ENCODE results near the gene SPAAR.

Gene SPAAR

GRCh38 chr9:35899021-35899420, 10.3 kb upstream of the SPAAR start:
- no peak overlapping the region for H3K4me2 ChIP-seq (ENCODE audit: low read length)
- no peaks in the 10 kb centered on the region for H3K9me3 ChIP-seq (ENCODE audit: control insufficient read depth, low read length)
- no peak overlapping the region for H3K9ac ChIP-seq
- H2AFZ ChIP-seq = no peak overlapping the region
- no peaks in the 10 kb centered on the region for H3K27me3 ChIP-seq (ENCODE audit: control insufficient read depth, insufficient read depth, low read length)
- TF ChIP-seq, protein P1, sequence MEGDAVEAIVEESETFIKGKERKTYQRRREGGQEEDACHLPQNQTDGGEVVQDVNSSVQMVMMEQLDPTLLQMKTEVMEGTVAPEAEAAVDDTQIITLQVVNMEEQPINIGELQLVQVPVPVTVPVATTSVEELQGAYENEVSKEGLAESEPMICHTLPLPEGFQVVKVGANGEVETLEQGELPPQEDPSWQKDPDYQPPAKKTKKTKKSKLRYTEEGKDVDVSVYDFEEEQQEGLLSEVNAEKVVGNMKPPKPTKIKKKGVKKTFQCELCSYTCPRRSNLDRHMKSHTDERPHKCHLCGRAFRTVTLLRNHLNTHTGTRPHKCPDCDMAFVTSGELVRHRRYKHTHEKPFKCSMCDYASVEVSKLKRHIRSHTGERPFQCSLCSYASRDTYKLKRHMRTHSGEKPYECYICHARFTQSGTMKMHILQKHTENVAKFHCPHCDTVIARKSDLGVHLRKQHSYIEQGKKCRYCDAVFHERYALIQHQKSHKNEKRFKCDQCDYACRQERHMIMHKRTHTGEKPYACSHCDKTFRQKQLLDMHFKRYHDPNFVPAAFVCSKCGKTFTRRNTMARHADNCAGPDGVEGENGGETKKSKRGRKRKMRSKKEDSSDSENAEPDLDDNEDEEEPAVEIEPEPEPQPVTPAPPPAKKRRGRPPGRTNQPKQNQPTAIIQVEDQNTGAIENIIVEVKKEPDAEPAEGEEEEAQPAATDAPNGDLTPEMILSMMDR (IDR thresholded peaks at IDR 0.05) = no peak
- no peaks in the 10 kb centered on the region for H3K4me1 ChIP-seq
- no peak overlapping the region for H3K4me3 ChIP-seq (ENCODE audit: low read depth, low read length)
- H3K27ac ChIP-seq = no peak overlapping the region
- no peaks in the 10 kb centered on the region for H3K36me3 ChIP-seq (ENCODE audit: control insufficient read depth, insufficient read depth, low read length)
- H3K79me2 ChIP-seq = no peaks in the 10 kb centered on the region

DNA sequence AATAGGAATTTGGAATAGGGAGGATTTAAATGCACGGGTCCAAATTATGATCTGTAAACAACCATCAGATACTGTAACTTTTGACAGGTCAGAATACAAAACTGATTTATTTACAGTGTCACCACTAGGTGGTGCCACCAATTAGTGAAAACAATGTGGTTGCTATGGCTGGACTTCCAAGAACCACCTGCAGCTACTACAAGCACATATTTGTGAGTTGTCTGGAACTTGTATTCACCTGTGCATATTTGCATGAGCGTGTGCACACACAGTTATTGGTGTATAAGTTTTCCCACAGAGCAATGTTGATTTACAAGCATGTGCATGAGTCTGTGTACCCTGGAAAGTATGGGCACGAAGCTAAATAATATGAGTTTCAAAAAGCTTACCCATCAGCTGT, 6.2 kb upstream of the SPAAR start:
- Histone ChIP-seq H3K27me3 (ENCODE audit: control insufficient read depth, insufficient read depth, low read length) (no peaks in the 10 kb centered on the region), H3K4me3 (ENCODE audit: low read depth, low read length) (no peak overlapping the region), H3K36me3 (ENCODE audit: control insufficient read depth, insufficient read depth, low read length) (no peaks in the 10 kb centered on the region), H3K9me3 (ENCODE audit: control insufficient read depth, low read length) (no peaks in the 10 kb centered on the region), H3K9ac (no peak overlapping the region), H3K4me1 (no peaks in the 10 kb centered on the region), H2AFZ (no peak overlapping the region), H3K79me2 (no peaks in the 10 kb centered on the region), H3K27ac (no peak overlapping the region), H3K4me2 (ENCODE audit: low read length) (no peak overlapping the region)
- TF ChIP-seq, protein P1 (IDR thresholded peaks at IDR 0.05) = peak; percentile 67

- H3K27ac ChIP-seq = no peak overlapping the region
- H3K4me3 ChIP-seq (ENCODE audit: low read depth, low read length) = no peak overlapping the region
- peaks cover 7% of the 10 kb centered on the region for H3K4me1 ChIP-seq
- TF ChIP-seq, protein P1 (IDR thresholded peaks at IDR 0.05) = no peak
- H3K36me3 ChIP-seq (ENCODE audit: control insufficient read depth, insufficient read depth, low read length) = no peaks in the 10 kb centered on the region
- no peaks in the 10 kb centered on the region for H3K9me3 ChIP-seq (ENCODE audit: control insufficient read depth, low read length)
- H3K9ac ChIP-seq = no peak overlapping the region
- no peaks in the 10 kb centered on the region for H3K79me2 ChIP-seq
- no peaks in the 10 kb centered on the region for H3K27me3 ChIP-seq (ENCODE audit: control insufficient read depth, insufficient read depth, low read length)
- no peak overlapping the region for H2AFZ ChIP-seq
- H3K4me2 ChIP-seq (ENCODE audit: low read length) = no peak overlapping the region
These were observed 5.0 kb upstream of the SPAAR start for GRCh38 chr9:35904338-35904737.

- no peak overlapping the region for H3K4me3 ChIP-seq (ENCODE audit: low read depth, low read length)
- no peak overlapping the region for H3K27ac ChIP-seq
- no peaks in the 10 kb centered on the region for H3K27me3 ChIP-seq (ENCODE audit: control insufficient read depth, insufficient read depth, low read length)
- no peak overlapping the region for H3K4me2 ChIP-seq (ENCODE audit: low read length)
- peak overlapping the region; percentile 53 for H2AFZ ChIP-seq
- peaks cover 7% of the 10 kb centered on the region for H3K4me1 ChIP-seq
- no peaks in the 10 kb centered on the region for H3K9me3 ChIP-seq (ENCODE audit: control insufficient read depth, low read length)
- H3K36me3 ChIP-seq (ENCODE audit: control insufficient read depth, insufficient read depth, low read length) = no peaks in the 10 kb centered on the region
- TF ChIP-seq, protein P1 (IDR thresholded peaks at IDR 0.05) = no peak
- H3K9ac ChIP-seq = no peak overlapping the region
- H3K79me2 ChIP-seq = no peaks in the 10 kb centered on the region
These were observed 4.1 kb upstream of the SPAAR start for GRCh38 chr9:35905051-35905781.
